ENCODE data around the gene STARD5.

GRCh38 chr15:81360491-81360890, 36.5 kb upstream of the STARD5 start:
- TF ChIP-seq, protein P1, sequence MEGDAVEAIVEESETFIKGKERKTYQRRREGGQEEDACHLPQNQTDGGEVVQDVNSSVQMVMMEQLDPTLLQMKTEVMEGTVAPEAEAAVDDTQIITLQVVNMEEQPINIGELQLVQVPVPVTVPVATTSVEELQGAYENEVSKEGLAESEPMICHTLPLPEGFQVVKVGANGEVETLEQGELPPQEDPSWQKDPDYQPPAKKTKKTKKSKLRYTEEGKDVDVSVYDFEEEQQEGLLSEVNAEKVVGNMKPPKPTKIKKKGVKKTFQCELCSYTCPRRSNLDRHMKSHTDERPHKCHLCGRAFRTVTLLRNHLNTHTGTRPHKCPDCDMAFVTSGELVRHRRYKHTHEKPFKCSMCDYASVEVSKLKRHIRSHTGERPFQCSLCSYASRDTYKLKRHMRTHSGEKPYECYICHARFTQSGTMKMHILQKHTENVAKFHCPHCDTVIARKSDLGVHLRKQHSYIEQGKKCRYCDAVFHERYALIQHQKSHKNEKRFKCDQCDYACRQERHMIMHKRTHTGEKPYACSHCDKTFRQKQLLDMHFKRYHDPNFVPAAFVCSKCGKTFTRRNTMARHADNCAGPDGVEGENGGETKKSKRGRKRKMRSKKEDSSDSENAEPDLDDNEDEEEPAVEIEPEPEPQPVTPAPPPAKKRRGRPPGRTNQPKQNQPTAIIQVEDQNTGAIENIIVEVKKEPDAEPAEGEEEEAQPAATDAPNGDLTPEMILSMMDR (IDR thresholded peaks at IDR 0.05; ENCODE audit: low read depth, low read length, poor library complexity, severe bottlenecking): no peak
- TF ChIP-seq EZH2phosphoT487 (IDR thresholded peaks at IDR 0.05; ENCODE audit: borderline replicate concordance, low read length): no peak

Measured in DOHH2 (cell line).